ENCODE measurements around the gene DCAF8.

The DCAF8 gene

DNA sequence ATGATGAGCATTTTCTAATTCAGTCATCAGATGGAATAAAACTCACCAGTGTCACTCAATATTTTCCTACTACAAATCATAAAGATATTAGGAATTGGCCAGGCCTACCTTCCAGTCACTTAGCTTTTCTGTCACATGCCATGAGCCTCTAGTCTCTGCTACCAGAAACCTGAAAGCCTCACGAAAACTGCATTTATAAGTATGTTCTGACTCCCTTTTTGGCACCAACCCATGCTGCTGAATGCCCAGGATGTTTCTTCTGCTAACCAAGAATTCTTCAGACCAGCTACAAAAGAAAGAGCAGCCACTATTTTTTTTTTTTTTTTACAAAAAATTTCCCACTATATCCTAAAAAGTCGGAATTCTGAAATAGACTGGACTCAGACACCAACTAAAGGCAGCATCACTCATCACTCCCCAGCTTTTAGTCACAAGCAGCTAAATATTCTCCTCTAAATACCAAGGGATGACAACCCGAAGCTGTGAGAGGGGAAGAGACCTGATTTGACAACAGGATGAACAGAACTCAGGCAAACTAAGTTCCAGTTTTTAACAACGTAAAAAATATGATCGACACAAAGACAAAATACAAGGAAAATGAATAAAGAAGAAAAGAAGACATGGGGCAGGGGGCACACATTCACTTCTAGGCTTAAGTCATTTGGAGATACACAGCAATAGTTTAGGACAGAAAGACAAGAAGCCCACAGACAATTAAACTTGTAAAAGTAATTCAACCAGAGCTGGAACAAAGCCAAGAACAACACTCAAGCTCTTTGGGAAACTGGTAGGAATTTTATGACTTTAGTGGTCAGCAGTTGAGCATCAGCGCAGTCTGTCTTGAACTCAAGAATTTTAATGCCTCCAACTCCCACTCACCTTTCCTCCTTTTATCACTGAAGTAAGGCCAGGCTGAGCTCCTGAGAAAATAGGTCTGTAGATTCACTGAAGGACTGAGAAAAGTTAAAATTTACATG, 1.7 kb downstream of the DCAF8 start:
- no peak for DNase-seq

DNA sequence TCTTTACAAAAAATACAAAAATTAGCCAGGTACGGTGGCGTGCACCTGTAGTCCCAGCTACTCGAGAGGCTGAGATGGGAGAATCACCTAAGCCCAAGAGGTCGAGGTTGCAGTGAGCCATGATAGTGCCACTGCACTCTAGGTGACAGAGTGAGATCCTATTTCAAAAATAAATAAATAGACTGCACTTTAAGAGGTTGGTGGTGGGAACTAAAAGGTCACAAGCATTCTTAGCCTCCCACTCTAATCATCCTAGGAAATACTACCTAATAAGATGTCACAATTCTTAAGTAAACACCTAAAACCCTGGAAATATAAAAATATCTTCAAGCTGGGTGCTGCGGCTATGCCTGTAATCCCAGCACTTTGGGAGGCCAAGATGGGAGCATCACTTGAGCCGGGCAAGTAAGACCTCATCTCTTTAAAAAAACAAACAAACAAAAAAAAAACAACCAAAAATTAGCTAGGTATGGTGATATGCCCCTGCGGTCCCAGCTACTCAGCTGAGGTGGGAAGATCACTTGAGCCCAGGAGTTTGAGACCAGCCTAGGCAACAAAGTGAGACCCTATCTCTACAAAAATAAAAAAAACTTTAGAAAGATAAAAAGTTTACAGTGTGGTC, 4.1 kb downstream of the DCAF8 start:
- no peak for DNase-seq

DNA sequence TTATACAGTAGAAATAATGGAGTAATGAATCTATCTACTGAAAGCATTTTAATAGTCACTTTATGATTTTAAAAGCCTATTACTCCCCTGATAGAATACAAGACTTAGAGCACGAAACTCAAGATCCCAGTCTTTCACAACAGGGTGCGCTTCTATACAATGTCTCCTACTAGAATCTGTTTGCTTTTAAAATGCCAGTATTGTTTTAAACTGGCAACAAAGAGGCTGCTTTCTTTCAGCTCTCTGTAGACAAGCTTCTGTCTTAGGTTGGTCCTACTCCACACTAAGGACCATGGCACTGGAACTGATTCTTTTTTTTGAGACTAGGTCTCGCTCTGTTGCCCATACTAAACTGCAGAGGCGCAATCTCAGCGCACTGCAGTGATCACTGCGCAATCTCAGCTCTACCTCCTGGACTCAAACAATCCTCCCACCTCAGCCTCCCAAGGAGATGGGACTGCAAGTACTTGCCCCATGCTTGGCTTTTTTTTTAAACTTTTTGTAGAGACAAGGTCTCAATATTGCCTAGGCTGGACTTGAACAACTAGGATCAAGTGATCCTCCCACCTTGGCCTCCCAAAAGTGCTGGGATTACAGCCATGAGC, 4.8 kb downstream of the DCAF8 start:
- no peak for DNase-seq

DNA sequence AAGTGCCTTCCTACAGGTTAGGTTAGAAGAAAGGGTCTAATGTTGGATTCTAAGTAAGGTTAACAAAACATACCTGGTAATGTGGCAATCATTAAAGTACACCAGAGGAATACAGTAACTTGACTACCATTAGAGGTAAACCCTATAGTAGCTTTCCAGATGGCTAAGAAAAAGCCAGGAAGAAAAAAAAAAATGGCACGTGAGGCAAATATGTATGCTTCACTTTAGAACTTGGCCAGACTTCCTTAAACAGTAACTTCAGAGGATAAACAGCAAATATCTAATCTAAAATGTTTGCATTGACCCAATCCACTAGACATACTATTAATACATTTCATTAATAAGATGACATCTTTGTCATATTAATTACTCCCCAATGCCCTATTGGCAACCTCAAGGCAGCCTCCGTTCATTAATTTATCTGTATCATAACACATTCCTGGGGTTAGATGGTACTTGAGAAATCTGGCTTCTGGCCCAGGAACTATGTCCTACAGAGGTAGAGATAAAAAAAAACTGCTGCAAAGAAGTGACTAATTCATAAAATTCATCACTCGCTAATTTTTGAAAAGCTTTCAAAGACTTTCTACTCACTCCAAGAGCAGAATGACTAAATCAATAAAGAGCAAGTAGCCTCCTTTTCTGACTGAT, 5.8 kb downstream of the DCAF8 start:
- DNase-seq, result peak; percentile 65

DNA sequence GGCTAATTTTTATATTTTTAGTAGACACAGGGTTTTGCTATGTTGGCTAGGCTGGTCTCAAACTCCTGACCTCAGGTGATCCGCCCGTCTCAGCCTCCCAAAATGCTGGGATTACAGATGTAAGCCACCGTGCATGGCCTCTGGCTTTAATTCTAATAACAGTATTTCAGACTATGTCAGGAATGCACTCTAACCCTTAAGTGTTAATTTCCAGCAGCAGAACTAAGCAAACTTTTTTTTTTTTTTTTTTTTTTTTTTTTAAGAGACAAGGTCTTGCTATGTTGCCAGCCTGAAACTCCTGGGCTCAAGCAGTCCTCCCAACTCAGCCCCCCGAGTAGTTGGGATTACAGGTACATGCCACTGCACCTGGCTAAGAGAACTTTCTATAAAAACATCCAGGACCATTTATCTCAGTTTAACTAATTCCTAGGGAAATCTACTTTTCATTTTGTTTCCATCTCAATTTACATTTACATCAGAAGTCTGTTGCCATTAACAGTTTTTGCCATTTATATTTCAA, 6.5 kb downstream of the DCAF8 start:
- DNase-seq, result no peak

DNA sequence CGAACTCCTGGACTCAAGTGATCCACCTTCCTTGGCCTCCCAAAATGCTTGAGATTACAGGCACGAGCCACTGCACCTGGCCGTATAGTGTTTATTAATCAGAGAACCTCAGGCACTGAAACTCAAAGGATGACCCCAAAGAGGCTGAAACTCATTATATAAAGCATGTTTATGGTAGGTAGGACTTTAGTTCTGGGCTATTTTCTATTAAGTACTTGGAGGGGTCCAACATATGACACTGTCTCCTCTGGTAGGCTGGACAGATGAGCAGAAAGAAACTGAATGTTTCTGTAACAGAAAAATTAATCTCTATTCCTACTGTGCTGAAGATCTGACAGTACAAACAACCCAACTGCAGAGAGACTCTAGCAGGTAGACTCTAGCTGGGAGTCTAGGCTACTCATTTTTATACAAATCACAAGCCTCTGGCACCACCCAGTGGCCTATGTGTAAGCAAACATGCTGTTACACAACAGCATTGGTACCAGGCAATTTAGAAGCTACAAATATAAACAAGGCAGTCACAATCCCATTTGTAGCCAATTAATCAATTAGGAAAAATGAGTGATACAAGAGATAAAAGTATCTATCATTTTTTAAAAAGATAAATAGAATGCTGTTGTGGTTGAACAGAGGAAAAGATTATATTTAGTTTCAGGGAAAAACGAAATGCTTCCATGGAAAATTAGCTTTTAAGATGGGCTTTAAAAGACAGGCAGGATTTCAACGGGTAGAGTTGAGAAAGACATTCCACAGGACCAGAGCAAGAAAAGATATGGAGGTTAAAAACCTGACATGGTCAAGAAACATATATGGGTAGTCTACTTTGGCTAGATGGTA, 10.4 kb downstream of the DCAF8 start:
- DNase-seq, result peak; percentile 53

DNA sequence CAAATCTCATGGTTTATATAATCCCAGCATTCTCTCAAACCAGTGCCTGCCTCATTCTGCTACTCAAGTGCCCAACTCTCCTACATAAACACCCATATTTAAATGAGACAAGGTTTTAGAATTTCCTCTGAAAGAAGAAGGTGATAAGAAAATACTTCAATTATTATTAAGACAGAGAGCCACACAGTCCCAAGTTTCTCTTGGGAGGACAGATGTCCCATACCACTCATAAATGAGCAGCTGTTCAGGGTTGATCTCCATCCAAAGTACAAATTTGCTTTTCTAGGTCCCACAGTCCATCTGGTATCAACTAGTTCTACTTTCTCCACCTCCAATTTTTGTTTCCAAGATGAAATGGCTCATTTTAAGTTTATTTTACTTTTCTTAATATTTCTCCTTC, 11.3 kb downstream of the DCAF8 start:
- no peak for DNase-seq

DNA sequence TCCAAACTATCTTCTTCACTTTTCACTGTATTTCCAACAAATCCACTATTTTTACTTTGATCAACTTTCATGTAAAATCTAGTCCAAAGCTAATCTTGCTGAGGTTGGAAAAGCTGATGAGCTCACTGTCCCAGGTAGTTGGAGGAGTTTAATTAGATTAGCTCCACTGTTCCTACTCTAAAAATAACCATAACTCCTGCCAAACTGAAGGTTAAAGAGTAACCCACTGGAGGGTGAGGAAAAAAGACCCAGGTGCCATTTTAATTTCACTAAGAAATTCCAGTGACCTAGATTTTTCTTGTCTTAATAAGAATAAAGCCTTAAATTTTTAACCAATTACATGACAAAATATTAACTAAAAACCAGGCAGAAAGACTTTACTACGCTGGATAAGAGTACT, 15.3 kb downstream of the DCAF8 start:
- DNase-seq, result no peak

DNA sequence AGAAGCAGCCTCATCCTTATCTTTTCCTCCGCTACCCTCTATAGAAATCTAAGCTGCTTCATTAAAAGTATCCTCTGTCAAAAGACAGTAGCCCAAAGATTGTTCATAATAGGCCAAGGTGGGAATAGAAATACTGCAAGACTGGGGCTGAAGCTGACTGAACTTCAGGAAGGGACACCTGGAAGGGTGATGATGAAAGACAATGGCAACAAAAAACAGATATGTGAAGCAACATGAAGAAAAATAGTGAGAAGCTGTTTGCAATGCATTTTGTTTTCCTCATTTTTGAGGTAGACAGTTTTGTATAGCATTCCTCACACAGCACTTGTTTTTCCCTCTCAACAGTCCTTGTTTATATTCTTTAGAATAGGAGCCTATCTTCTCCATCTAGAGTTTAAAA, 16.9 kb downstream of the DCAF8 start:
- DNase-seq, result no peak

DNA sequence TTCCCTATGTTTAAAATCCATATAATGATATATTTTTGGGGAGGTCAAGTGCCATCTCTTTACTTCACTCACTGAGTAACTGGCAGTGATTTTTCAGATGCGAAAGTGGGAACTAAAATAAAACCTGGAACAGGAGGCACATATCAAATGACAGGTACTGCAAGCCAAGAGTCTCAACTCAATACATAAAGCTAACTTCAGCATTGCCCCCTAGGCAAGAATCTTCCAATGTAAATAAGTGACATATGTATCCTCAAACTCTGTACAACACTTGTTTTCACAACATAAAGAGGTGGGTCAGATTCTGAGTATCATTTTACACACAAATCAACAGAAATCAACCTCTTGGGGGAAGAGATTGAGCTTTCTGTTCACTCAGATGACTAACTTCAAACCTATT, 18.1 kb downstream of the DCAF8 start:
- DNase-seq, result no peak

DNA sequence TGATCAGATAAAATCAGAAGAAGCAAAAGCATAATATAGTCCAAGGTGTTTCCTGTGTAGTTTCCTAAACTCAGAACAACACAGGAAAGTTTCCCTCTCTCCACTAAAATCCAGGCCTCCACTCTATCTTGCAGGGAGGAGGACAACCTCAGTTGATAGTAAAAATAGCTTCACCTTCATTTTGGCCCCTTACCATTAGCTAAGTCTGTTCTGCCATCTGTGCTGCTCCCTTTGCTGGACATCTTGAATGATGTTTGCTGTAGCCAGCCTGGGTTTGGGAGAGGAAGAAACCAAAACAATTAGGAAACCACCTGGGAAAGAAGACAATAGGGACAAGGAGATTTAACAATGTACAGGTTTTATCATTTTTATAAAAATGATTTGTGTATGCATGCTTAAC, 18.6 kb downstream of the DCAF8 start:
- DNase-seq, result no peak

DNA sequence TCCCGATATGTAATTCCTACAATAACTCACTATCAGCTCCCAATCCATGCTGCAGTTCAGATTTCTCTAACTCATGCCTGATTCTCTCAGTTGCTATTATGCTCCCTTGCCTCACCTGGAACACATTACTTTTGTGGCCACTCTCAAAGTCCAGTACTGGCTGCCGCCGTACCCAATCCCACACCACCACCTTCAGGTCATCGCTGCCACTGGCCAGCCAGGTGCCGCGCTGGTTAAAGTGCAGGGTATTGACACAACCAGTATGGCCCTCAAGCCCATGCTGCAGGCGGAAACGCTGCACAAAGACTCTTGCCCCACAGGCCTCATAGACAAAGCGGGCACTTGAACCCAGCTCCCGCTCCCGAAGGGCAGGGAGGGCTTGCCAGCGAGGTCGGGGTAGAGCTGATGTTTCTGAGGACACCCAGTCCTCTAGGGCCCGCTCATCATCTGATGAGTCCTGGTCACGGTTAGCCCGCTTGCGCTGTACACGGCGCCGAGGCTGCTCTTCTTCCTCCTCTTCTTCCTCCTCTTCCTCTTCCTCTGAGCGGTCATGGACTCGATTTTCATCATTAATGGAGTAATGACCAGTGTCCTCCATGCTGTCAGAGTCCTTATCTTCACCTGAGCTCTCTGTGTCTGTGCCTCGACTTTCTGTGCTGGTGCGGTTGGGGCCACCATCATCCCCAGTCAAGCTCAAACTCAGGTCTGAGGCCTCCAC, 22.6 kb downstream of the DCAF8 start:
- no peak for DNase-seq

DNA sequence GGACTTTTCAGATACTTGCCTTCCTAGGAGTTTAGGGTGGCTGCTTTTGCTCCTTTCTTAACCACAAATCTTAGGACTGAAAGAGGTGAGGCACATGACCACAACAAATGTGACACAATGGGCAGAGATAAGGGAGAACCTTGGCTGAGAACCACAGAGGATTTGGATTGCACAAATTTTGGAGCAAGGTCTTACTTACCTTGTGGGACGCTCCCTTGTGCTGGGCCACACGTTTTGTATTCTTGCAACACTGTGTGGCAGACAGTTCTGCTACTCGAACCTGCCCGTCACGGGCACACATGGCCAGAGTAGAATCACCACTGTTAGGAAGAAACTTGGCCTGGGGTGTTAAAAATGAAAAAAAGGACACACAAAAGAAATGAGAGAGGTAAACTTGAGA, 23.9 kb downstream of the DCAF8 start:
- DNase-seq, result no peak

DNA sequence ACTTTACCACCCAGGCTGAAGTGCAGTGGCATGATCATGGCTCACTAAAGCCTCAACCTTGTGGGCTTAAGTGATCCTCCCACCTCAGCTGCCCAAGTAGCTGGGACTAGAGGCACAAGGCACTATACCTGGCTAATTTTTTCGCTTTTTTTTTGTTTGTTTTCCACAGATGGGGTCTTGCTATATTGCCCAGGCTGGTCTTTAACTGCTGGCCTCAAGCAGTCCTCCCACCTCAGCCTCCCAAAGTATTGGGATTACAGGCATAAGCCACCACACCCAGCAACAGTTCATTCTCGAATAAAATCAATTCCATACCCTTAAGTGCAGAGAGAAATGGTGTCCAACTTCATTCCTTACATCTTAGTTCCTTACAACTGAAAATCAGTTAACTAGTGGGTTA, 24.8 kb downstream of the DCAF8 start:
- no peak for DNase-seq

DNA sequence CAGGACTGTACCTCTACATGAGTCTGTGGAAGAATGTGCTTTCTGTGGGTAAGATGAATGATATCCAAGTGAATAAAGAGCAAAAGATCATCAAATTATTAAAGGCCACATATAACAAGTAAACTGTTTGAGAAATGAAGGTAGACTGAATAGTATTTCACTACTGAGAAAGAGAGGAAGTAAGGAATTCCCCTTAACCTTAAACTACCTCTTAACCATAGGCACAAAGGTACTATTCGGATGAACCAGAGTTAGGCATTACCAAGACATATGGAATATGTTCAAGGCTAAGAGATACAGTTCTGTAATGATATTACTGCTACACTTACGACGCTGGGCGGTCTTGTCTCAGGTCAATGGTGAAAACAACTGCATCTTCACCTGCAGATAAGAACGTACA, 25.5 kb downstream of the DCAF8 start:
- DNase-seq, result no peak

DNA sequence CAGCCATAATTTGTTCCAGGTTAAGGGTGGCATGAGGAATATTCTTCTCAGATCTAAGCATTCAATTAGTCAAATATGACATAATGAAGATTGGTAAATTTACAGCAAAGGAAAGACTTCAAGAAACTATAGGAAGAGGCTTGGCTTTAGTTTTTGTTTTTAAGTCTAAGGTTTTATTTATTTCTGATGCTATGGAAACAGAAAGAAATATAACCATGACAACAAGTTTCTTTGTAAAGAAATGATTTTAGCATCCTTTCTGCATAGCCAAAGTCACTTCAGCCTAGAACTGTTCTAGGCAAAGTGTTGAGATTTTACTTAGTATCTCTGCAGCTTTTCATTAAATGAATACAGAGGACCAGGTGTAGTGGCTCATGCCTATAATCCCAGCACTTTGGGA, 29.4 kb downstream of the DCAF8 start:
- no peak for DNase-seq

DNA sequence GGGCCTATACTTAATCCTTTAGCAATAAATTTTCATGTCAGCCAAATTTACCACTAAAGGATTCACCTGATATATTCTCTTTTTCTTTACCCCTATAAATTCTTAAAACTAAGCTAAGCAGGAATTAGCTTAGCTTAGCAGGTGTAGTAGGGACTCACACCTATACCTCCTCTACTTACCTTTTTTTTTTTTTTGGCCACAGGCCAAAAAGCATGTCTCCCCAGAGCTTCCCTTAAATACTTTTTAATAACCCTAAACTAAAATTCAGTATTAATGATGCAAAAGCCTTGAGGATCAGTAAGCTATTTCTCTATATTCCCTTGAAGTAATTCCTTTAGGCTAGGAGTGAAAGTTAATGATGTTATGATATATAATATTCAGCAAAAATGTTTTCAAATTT, 33.9 kb downstream of the DCAF8 start:
- DNase-seq, result no peak

DNA sequence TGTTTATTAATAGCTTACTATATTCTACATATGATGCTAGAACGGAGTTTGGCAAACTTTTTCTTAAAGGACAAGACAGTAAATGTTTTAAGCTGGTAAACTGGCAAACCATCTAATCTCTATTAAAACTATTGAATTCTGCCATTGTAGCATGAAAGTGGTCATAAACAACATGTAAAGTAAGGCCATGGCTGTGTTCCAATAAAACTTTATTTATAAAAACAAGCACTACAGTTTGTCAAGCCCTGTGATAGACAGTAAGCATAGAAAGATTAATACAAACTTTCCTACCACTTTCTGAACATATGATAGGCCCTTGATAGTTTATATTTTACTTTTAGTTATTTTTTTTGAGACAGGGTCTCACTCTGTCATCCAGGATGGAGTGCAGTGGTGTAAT, 34.8 kb downstream of the DCAF8 start:
- no peak for DNase-seq

DNA sequence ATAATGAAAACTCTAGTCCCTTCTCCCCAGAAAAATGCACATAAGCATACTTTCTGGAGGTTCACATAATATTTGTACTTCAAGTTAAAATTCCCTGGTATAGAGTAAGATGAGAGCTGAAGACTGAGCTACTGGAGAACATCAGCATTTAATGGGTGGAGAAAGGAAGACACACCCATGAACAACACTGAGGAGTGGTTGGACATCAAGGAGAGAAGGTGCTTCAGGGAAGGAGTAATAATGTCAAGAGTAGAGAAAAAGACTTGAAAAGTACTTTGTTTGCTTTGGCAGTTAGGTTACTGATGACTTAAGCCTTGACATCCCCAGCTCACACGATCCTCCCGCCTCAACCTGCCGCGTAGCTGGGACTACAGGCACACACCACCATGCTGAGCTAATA, 35.3 kb downstream of the DCAF8 start:
- DNase-seq, result no peak

DNA sequence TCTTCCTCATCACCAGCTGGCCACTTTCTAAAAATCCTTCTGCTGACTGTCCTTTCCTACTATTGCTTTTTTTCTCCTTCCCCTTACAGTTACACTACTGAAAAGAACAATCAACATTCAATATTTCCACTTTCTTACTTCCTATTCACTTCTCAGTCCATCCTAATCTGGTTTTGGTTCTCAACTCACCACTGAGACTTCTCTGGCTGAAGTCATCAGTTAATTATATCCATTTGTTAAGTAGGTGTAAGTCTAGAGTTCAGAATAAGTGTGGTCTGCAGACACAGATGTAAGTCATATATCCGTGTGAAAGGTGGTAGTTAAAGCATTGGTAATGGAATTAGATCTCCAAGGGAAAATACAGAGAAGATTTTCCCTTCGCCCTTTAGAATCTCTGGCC, 35.7 kb downstream of the DCAF8 start:
- DNase-seq, result no peak

DNA sequence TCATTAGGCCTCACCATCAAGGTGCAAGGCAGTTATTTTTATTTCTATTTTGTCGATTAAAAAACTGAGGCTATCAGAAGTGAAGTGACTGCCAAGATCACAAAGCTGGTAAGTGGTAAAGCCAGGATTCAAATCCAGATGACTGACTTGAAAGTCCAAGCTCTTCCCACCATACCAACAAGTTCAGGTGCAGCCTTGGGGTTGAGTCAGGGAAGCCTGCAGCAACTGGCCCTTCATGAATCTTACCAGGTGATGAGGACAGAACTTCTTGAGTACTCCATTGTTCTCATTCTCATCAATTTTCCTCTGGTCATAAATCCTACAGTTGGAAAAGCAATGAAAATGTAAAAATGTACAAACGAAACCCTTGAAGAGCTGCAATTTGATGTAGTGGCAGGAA, 37.0 kb downstream of the DCAF8 start:
- no peak for DNase-seq

DNA sequence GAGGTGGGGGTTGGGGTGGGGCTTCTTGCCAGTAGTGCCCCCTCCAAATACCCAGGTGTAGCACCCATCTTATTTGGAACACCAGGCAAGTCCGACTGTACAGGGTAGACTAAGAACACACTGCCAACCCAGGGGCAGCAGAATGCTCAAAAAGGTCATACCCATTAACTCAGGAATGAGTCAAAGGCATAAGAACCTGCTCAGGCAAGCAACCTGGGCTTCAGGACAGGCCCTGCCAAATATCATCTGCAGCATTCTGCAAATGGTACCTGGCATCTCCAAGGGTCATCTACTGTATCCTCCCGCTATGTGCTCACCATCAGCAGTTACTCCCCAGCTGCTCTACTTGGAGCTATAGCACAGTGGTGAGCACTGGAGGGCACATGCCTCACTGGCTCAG, 37.7 kb downstream of the DCAF8 start:
- no peak for DNase-seq
